IPS-20b (cell line): Measurements from ENCODE around the gene MRPL33.

Source experiments
- H3K27ac ChIP-seq: one replicate; pipeline ENCODE4 v1.5.1; 2013; ENCODE audit warnings: low read length
- H3K27me3 ChIP-seq: 2 replicates; pipeline ENCODE4 v1.6.1; 2013; ENCODE audit warnings: mild to moderate bottlenecking, low read length, inconsistent platforms; ENCODE audit not compliant: insufficient read depth
- H3K36me3 ChIP-seq: 2 replicates; pipeline ENCODE4 v1.6.1; 2013; ENCODE audit warnings: low read depth, mild to moderate bottlenecking, inconsistent platforms, low read length, moderate library complexity; ENCODE audit not compliant: insufficient read depth
- H3K4me1 ChIP-seq: 2 replicates; pipeline ENCODE4 v1.6.1; 2013; ENCODE audit warnings: mild to moderate bottlenecking, control low read depth, inconsistent platforms, low read length, moderate library complexity; ENCODE audit not compliant: insufficient read depth
- H3K4me3 ChIP-seq: 2 replicates; pipeline ENCODE4 v1.5.1; 2013; ENCODE audit warnings: mild to moderate bottlenecking, low read length, inconsistent platforms
- H3K9ac ChIP-seq: 2 replicates; pipeline ENCODE4 v1.6.1; 2013; ENCODE audit warnings: low read depth, mild to moderate bottlenecking, inconsistent platforms, low read length, moderate library complexity
- H3K9me3 ChIP-seq: 2 replicates; pipeline ENCODE4 v1.6.1; 2013; ENCODE audit warnings: mild to moderate bottlenecking, low read depth, low read length, inconsistent platforms; ENCODE audit not compliant: insufficient read depth

The MRPL33 gene

GRCh38 chr2:27803046-27803445 is 31.5 kb downstream of the MRPL33 start:
- H3K9ac ChIP-seq, result no peak overlapping the region
- H3K27ac ChIP-seq, result no peak overlapping the region
- H3K4me1 ChIP-seq, result no peaks in the 10 kb centered on the region
- no peaks in the 10 kb centered on the region for H3K36me3 ChIP-seq
- H3K9me3 ChIP-seq, result no peaks in the 10 kb centered on the region
- no peaks in the 10 kb centered on the region for H3K27me3 ChIP-seq
- no peak overlapping the region for H3K4me3 ChIP-seq

- H3K4me1 ChIP-seq, result no peaks in the 10 kb centered on the region
- H3K27me3 ChIP-seq, result no peaks in the 10 kb centered on the region
- no peak overlapping the region for H3K4me3 ChIP-seq
- no peaks in the 10 kb centered on the region for H3K36me3 ChIP-seq
- H3K9me3 ChIP-seq, result no peaks in the 10 kb centered on the region
- H3K9ac ChIP-seq, result no peak overlapping the region
- H3K27ac ChIP-seq, result no peak overlapping the region
Observed at GRCh38 chr2:27804146-27804545, 32.6 kb downstream of the MRPL33 start.

- Histone ChIP-seq H3K4me1 (no peaks in the 10 kb centered on the region), H3K9ac (no peak overlapping the region), H3K4me3 (no peak overlapping the region), H3K9me3 (no peaks in the 10 kb centered on the region), H3K27ac (no peak overlapping the region), H3K36me3 (no peaks in the 10 kb centered on the region), H3K27me3 (no peaks in the 10 kb centered on the region)
Observed at GRCh38 chr2:27805180-27805579, 33.7 kb downstream of the MRPL33 start.

DNA sequence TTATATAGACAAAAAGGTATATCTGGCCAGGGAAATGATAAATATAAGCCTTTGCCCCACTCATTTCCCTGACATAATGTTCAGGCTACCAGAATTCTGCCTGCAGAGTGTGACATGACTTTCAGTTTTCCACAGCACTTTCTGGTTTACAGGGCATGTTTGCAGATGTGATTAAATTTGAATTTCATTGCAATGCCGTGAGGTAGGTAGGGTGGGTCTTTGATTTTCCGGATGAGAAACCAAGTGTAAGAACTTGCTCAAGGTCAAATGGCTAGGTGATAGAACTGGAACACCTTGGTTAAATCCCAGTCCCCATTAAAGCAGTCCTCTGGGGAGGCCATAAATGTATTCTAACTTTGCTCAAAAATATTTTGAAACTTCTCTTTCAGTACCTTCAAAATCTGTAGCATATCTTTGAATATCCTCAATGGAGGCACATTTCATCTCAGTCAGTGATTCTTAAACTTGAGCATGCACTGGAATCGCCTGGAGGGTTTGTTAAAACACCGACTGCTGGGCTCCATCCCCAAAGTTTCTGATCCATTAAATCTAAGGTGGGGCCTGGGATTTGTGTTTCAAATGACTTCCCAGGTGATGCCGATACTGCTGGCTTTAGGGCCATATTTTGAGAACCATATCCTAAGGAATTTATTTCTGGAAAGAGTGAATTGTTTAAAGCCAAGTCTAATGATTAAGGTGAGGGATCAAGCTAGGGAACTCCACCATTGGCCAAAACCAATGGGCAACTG is 35.0 kb downstream of the MRPL33 start:
- no peaks in the 10 kb centered on the region for H3K4me1 ChIP-seq

GRCh38 chr2:27807476-27807875 is 36.0 kb downstream of the MRPL33 start:
- no peak overlapping the region for H3K4me3 ChIP-seq
- no peaks in the 10 kb centered on the region for H3K4me1 ChIP-seq
- H3K9me3 ChIP-seq, result no peaks in the 10 kb centered on the region
- H3K36me3 ChIP-seq, result no peaks in the 10 kb centered on the region
- H3K27me3 ChIP-seq, result no peaks in the 10 kb centered on the region
- H3K27ac ChIP-seq, result no peak overlapping the region
- H3K9ac ChIP-seq, result no peak overlapping the region

More for the DNA sequence above, 35.0 kb downstream of the MRPL33 start:
- no peak overlapping the region for H3K9ac ChIP-seq
- no peaks in the 10 kb centered on the region for H3K9me3 ChIP-seq
- H3K4me3 ChIP-seq, result no peak overlapping the region
- no peaks in the 10 kb centered on the region for H3K36me3 ChIP-seq
- no peaks in the 10 kb centered on the region for H3K27me3 ChIP-seq
- H3K27ac ChIP-seq, result no peak overlapping the region

GRCh38 chr2:27808418-27808817 is 36.9 kb downstream of the MRPL33 start:
- Histone ChIP-seq H3K4me3 (no peak overlapping the region), H3K36me3 (no peaks in the 10 kb centered on the region), H3K9ac (no peak overlapping the region), H3K9me3 (no peaks in the 10 kb centered on the region), H3K4me1 (no peaks in the 10 kb centered on the region), H3K27me3 (no peaks in the 10 kb centered on the region), H3K27ac (no peak overlapping the region)

DNA sequence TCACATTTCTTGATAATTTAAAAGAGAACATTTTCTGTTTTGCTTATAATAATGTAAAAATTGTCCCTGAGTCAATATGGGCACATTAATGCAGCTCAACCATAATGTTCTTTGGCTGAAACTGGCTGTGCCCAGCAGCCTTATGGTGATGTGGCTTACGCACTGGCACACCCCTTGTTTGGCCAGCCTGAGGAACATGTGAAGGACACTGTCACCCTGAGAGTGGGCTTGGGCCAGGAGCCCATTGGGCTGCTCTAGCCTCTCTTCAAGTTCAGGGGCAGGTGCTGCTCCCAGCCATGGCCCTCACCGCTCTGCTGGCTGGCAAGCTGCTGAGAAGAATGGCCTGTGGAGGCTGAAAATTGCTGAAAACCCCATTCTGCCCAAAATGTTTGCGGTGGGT is 37.5 kb downstream of the MRPL33 start:
- no peaks in the 10 kb centered on the region for H3K4me1 ChIP-seq
- H3K27ac ChIP-seq, result no peak overlapping the region

GRCh38 chr2:27809761-27810241 is 38.3 kb downstream of the MRPL33 start:
- H3K4me1 ChIP-seq, result no peaks in the 10 kb centered on the region
- H3K36me3 ChIP-seq, result no peaks in the 10 kb centered on the region
- no peaks in the 10 kb centered on the region for H3K27me3 ChIP-seq
- H3K4me3 ChIP-seq, result no peak overlapping the region
- H3K9me3 ChIP-seq, result no peaks in the 10 kb centered on the region
- H3K27ac ChIP-seq, result no peak overlapping the region
- H3K9ac ChIP-seq, result no peak overlapping the region

More for the DNA sequence above, 37.5 kb downstream of the MRPL33 start:
- Histone ChIP-seq H3K36me3 (no peaks in the 10 kb centered on the region), H3K4me3 (no peak overlapping the region), H3K9me3 (no peaks in the 10 kb centered on the region), H3K27me3 (no peaks in the 10 kb centered on the region), H3K9ac (no peak overlapping the region)

DNA sequence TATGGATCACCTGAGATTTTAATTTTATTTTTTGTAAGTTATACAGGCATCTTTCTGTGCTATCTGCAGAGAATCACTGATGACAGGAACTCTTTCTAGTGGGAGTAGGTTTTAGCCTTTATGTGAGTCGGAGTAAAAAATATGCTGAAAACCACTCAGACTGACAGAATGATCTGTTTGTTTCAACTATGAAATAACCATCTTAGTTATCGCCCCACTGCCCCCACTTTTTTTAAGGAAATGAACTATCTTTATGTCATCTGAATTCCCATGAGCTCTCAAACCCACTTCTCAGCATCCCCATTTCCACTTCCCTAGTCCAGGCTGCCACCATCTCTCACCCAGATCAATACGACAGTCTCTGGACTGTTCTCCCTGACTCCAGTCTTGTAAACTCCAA is 38.9 kb downstream of the MRPL33 start:
- H3K4me3 ChIP-seq, result no peak overlapping the region

DNA sequence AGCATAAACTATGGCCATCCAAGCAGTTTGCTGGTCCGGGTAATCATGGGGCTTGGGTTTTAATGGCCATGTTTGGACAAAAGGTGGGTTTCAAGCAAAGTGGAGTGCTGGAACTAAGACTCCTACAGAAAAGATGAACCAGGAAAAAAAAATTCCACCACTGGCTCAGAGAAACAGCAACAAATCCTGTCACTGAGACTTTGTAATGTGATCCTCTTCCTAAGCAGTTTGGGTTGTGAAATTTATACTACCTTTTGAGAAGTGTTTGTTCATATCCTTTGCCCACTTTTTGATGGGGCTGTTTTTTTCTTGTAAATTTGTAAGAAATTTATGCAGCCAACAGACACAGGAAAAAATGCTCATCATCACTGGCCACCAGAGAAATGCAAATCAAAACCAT is 40.2 kb downstream of the MRPL33 start:
- no peak overlapping the region for H3K4me3 ChIP-seq
- no peaks in the 10 kb centered on the region for H3K27me3 ChIP-seq
- H3K4me1 ChIP-seq, result no peaks in the 10 kb centered on the region
- H3K27ac ChIP-seq, result no peak overlapping the region
- no peak overlapping the region for H3K9ac ChIP-seq
- no peaks in the 10 kb centered on the region for H3K9me3 ChIP-seq
- no peaks in the 10 kb centered on the region for H3K36me3 ChIP-seq

More for the DNA sequence above, 38.9 kb downstream of the MRPL33 start:
- Histone ChIP-seq H3K27me3 (no peaks in the 10 kb centered on the region), H3K9ac (no peak overlapping the region), H3K27ac (no peak overlapping the region), H3K4me1 (no peaks in the 10 kb centered on the region), H3K9me3 (no peaks in the 10 kb centered on the region), H3K36me3 (no peaks in the 10 kb centered on the region)

DNA sequence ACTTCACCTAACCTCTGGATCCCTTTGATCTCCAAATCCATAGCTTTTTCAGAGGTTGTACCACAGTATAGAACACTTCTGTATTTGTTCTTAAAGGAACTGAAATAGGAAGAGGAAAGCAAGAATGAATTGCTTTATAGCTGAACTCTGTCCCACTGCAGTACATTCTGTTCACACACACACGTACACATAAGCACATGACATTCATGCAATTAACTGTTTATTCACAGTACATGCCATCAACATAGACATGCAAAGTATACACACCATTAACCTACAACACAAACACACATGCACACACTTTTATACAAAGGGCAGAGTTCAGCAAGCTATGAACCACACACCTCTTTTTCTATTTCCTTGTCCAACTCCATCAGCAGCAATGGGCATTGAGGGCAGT is 43.2 kb downstream of the MRPL33 start:
- no peak overlapping the region for H3K9ac ChIP-seq
- no peaks in the 10 kb centered on the region for H3K4me1 ChIP-seq

DNA sequence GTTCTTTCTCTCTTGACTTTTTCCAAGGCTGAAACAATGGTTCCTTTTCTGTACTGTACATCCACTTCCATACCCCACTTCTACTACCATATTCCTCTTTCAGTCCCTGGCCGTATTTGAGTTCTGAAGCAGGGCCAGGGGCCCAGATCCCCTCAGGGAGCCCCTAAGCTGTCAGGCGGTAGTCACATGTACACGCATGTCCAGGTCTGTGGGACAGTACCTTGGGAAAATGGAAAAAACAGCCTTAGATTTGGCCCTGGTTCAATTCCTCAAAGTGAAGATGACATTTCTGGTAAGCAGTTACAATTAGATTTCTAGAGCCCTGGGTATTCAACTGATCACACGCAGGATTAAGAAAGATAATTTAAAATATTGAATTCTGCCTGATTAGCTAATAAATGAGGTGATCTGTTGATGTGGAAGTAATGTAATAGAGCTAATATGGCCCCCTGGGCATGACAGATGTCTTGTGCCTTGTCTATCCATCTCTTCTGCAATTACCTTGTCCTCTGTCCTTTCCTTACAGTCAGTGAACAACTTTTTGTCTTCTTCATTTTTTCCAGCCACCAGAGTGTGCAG is 44.4 kb downstream of the MRPL33 start:
- no peaks in the 10 kb centered on the region for H3K9me3 ChIP-seq
- no peak overlapping the region for H3K9ac ChIP-seq
- H3K4me1 ChIP-seq, result no peaks in the 10 kb centered on the region
- no peak overlapping the region for H3K4me3 ChIP-seq
- H3K36me3 ChIP-seq, result no peaks in the 10 kb centered on the region
- H3K27ac ChIP-seq, result no peak overlapping the region
- H3K27me3 ChIP-seq, result no peaks in the 10 kb centered on the region

More for the DNA sequence above, 43.2 kb downstream of the MRPL33 start:
- no peak overlapping the region for H3K27ac ChIP-seq
- no peaks in the 10 kb centered on the region for H3K9me3 ChIP-seq
- no peaks in the 10 kb centered on the region for H3K27me3 ChIP-seq
- H3K36me3 ChIP-seq, result no peaks in the 10 kb centered on the region
- H3K4me3 ChIP-seq, result no peak overlapping the region
